SK-N-SH (cell line): ENCODE measurements around the gene OCIAD1. TPM values are rescaled to one million over a fixed set of nuclear protein-coding genes. Genes with fewer than 3 reads are reported as not detected.

ENCODE experiments used
- EP300 ChIP-seq, 2 experiments: IDR thresholded peaks; 2 replicates each; pipeline versions ENCODE4 v1.4.0 to v1.6.1; 2012; ENCODE audit warnings: borderline replicate concordance in 1 of 2, low read depth in 1 of 2, low read length in 1 of 2
- FOSL2 ChIP-seq: IDR thresholded peaks from 2 replicates; pipeline ENCODE4 v1.4.0; 2012; ENCODE audit warnings: low read depth, mild to moderate bottlenecking, moderate library complexity, borderline replicate concordance
- FOXJ3 ChIP-seq: sonication (generic); formaldehyde crosslinking; IDR thresholded peaks from 2 replicates; pipeline ENCODE4 v1.5.1; 2020; ENCODE audit warnings: mild to moderate bottlenecking, missing genetic modification reagents
- GABPA ChIP-seq: IDR thresholded peaks from 2 replicates; pipeline ENCODE4 v1.4.0; 2012; ENCODE audit warnings: low read depth, mild to moderate bottlenecking
- GATA2 ChIP-seq: sonication (generic); formaldehyde crosslinking; IDR thresholded peaks from 2 replicates; pipeline ENCODE4 v1.5.0; 2020; ENCODE audit warnings: mild to moderate bottlenecking, missing genetic modification reagents
- MXI1 ChIP-seq: IDR thresholded peaks from 2 replicates; pipeline ENCODE4 v1.6.1; 2012; ENCODE audit warnings: mild to moderate bottlenecking, low read depth, low read length, improper control_type of control experiment
- RFX5 ChIP-seq: IDR thresholded peaks from 2 replicates; pipeline ENCODE4 v1.6.1; 2012; ENCODE audit warnings: mild to moderate bottlenecking, improper control_type of control experiment, low read length
- SIN3A ChIP-seq: IDR thresholded peaks from 2 replicates; pipeline ENCODE4 v1.6.1; 2012; ENCODE audit warnings: low read depth, mild to moderate bottlenecking, low read length, moderate library complexity, borderline replicate concordance
- TAF1 ChIP-seq: IDR thresholded peaks from 2 replicates; pipeline ENCODE4 v1.6.1; 2012; ENCODE audit warnings: low read depth, mild to moderate bottlenecking, low read length, moderate library complexity, borderline replicate concordance
- TCF12 ChIP-seq: IDR thresholded peaks from 2 replicates; pipeline ENCODE4 v1.4.0; 2012
- YY1 ChIP-seq: IDR thresholded peaks from 2 replicates; pipeline ENCODE4 v1.4.0; 2012; ENCODE audit warnings: low read depth, mild to moderate bottlenecking
- polyA plus RNA-seq, 3 experiments: library from polyadenylated mRNA; depleted of rRNA; stranded (reverse); fragments of >200 nt; gene quantifications; 2 replicates each; pipeline ENCODE4 v1.2.3, GENCODE V29; 2012
- TF ChIP-seq, protein P1 (sequence below): IDR thresholded peaks from 2 replicates; pipeline ENCODE4 v1.4.0; 2012; ENCODE audit warnings: low read depth
- TF ChIP-seq, protein P2 (sequence below): fragments of 200-600 bp; sonication (generic); IDR thresholded peaks from 2 replicates; pipeline ENCODE4 v1.6.1; 2017; ENCODE audit warnings: antibody characterized with exemption, mild to moderate bottlenecking, moderate library complexity
- TF ChIP-seq, protein P3 (sequence below): fragments of 150-350 bp; IDR thresholded peaks from 2 replicates; pipeline ENCODE4 v1.6.1; 2017; ENCODE audit warnings: antibody characterized with exemption, low read length, low read depth, borderline replicate concordance
- TF ChIP-seq, protein P4 (sequence below): IDR thresholded peaks from 2 replicates; pipeline ENCODE4 v1.6.1; 2012; ENCODE audit warnings: mild to moderate bottlenecking, low read depth, low read length, moderate library complexity

The OCIAD1 gene
- polyA plus RNA-seq, 1 of the 3 experiments (the other 2 are of a cell fraction) = 113 TPM

DNA sequence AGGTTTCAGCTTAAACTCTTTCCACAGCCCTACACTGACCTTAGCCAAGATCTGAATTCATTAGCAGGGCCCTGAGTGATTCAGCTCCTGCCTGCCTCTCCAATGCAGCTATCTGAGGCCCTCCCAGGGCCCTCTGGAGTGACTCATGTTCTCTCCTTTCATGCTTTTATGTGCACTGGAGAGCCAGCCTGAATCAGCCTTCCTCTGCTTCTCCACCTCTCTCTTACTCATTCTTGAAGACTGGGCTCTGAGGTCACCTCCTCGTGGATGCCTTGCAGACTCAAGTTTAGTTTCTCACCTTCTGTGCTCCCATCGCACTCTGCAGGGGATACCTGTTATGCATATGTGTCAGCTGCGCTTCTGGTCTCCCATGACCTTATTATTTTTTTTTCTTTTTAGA, 78.8 kb downstream of the OCIAD1 start (continued):
- TF ChIP-seq, protein P1, sequence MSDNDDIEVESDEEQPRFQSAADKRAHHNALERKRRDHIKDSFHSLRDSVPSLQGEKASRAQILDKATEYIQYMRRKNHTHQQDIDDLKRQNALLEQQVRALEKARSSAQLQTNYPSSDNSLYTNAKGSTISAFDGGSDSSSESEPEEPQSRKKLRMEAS = peak; percentile 91
- TF ChIP-seq FOSL2 (peak; percentile 97), RFX5 (no peak), TCF12 (peak; percentile 86), EP300 (IDR thresholded peaks at IDR 0.05; ENCODE audit: borderline replicate concordance in 1 of 2, low read depth in 1 of 2, low read length in 1 of 2) (peak in 1 of 2 experiments; percentile 86; a peak in 1 of 4 replicates), SIN3A (peak; percentile 47; the same call in 1 of the 2 replicates), GATA2 (CRISPR knock-in tag) (no peak), FOXJ3 (CRISPR knock-in tag) (no peak), MXI1 (no peak), GABPA (no peak), TAF1 (no peak; the same call in 1 of the 2 replicates), YY1 (peak; percentile 28; the same call in 1 of the 2 replicates)
- TF ChIP-seq, protein P2, sequence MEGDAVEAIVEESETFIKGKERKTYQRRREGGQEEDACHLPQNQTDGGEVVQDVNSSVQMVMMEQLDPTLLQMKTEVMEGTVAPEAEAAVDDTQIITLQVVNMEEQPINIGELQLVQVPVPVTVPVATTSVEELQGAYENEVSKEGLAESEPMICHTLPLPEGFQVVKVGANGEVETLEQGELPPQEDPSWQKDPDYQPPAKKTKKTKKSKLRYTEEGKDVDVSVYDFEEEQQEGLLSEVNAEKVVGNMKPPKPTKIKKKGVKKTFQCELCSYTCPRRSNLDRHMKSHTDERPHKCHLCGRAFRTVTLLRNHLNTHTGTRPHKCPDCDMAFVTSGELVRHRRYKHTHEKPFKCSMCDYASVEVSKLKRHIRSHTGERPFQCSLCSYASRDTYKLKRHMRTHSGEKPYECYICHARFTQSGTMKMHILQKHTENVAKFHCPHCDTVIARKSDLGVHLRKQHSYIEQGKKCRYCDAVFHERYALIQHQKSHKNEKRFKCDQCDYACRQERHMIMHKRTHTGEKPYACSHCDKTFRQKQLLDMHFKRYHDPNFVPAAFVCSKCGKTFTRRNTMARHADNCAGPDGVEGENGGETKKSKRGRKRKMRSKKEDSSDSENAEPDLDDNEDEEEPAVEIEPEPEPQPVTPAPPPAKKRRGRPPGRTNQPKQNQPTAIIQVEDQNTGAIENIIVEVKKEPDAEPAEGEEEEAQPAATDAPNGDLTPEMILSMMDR = no peak
- TF ChIP-seq, protein P3, sequence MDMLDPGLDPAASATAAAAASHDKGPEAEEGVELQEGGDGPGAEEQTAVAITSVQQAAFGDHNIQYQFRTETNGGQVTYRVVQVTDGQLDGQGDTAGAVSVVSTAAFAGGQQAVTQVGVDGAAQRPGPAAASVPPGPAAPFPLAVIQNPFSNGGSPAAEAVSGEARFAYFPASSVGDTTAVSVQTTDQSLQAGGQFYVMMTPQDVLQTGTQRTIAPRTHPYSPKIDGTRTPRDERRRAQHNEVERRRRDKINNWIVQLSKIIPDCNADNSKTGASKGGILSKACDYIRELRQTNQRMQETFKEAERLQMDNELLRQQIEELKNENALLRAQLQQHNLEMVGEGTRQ = no peak
- TF ChIP-seq, protein P4, sequence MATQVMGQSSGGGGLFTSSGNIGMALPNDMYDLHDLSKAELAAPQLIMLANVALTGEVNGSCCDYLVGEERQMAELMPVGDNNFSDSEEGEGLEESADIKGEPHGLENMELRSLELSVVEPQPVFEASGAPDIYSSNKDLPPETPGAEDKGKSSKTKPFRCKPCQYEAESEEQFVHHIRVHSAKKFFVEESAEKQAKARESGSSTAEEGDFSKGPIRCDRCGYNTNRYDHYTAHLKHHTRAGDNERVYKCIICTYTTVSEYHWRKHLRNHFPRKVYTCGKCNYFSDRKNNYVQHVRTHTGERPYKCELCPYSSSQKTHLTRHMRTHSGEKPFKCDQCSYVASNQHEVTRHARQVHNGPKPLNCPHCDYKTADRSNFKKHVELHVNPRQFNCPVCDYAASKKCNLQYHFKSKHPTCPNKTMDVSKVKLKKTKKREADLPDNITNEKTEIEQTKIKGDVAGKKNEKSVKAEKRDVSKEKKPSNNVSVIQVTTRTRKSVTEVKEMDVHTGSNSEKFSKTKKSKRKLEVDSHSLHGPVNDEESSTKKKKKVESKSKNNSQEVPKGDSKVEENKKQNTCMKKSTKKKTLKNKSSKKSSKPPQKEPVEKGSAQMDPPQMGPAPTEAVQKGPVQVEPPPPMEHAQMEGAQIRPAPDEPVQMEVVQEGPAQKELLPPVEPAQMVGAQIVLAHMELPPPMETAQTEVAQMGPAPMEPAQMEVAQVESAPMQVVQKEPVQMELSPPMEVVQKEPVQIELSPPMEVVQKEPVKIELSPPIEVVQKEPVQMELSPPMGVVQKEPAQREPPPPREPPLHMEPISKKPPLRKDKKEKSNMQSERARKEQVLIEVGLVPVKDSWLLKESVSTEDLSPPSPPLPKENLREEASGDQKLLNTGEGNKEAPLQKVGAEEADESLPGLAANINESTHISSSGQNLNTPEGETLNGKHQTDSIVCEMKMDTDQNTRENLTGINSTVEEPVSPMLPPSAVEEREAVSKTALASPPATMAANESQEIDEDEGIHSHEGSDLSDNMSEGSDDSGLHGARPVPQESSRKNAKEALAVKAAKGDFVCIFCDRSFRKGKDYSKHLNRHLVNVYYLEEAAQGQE = peak; percentile 54; the same call in 1 of the 2 replicates
